HG03159 (cell line): Measurements from ENCODE around the gene MYO6.

Experiments
- ATAC-seq: cut with Tn5 transposase; IDR thresholded peaks from one replicate; pipeline ENCODE4 v1.9.1; 2021; ENCODE audit warnings: mild to moderate bottlenecking, moderate library complexity; ENCODE audit not compliant: unreplicated experiment

MYO6 gene

DNA sequence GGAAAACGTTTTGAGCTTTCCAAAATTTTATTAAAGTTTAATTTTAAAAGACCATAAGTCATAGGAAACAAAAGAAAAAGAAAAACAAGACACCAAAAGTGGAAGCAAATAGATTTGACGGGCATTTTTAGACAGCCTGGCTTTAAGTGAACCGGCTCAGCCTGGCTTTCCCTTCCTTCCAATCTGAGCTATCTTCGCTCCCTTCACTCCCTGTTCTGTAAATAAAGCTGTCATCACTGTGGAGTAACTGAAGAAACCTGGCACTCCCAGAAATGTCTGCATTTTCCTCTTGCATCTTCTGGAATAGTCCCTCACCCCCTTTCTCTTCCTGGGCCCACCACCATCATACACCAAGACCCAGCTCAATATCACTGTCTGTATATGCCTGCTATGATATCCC, 191.5 kb downstream of the MYO6 start:
- no peak for ATAC-seq

DNA sequence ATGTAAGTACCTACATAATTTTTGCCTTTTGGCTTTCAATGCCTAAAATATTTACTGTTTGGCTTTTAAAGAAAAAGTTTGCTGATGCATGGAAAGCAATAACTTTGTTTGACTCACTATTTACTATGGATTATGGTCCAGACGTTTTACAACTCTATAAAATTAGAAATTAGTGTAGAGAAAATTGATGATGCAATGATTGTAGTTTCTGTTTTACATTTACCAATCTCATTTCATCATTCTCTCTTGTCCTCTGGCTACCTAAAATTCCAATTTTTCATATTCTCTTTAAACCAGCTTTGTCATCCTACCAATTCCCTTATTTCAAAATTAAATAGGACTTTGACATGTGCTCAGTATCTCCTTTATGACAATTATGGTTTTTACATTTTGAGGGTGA, 192.5 kb downstream of the MYO6 start:
- no peak for ATAC-seq

DNA sequence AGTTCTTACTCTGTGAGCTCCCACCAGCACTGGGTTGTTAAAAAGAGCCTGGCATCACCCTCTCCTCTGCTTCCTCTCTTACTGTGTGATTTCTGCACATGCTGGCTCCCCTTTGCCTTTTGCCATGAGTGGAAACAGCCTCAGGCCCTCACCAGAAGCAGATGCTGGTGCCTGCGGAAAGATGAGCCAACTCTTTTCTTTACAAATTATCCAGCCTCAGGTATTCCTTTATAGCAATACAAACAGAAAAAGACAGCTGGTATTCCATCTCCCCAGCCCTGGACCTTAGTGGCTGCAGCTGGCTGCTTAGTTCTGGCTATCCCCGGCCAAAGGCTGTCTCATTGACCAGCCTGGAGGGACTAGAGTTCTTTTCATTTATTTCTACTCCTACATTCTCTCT, 194.3 kb downstream of the MYO6 start:
- ATAC-seq: no peak

DNA sequence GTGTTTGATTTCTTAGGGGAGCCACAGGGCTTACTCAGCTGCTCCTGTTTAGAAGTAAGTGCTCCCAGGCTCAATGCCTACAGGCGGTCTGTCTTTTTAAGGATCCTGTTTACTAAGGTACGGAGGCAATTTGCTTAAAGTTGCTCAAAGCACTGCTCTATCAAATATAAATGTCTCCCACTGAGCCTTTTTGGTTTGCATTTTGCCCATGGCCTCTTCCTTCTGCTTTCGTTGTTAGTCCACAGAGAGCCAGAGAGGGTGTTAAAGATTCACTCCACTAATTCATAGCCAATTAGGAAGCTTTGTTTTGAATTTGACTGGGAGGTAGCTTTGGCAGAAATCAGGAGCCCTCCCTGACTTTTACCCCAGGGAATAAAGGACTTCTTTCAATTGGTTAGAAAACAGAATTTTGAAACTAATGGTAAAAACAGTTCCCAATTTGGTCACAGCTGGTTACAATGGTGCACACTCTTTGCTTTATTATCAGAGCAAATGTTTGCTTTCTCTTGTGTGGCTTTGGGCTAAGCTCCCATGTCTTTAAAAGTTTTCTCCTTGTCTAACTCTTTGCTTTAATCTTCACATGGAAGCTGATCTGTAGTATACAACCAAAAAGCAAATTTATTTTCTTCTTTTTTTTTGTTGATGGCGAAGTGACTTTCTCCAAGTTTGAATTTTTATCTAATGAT, 197.2 kb downstream of the MYO6 start:
- peak; percentile 60 for ATAC-seq

DNA sequence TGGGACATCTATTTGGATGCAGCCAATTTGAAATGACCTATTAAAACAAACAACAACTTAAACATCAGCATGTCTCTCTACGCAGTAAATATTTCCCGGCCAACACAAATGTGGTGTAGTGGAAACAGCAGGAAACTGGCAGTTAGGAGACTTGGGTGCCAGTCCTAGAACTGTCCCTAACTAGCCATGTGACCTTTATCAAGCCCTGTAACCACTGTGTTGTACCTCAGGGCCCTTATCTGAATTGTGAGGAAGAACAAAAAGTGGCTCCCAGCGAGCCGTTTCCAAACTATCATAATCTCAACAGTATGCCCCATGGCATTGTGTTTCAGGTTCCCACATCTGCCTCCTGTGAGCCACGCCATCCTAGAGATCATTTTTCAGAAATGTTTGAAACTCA, 198.9 kb downstream of the MYO6 start:
- ATAC-seq: no peak

DNA sequence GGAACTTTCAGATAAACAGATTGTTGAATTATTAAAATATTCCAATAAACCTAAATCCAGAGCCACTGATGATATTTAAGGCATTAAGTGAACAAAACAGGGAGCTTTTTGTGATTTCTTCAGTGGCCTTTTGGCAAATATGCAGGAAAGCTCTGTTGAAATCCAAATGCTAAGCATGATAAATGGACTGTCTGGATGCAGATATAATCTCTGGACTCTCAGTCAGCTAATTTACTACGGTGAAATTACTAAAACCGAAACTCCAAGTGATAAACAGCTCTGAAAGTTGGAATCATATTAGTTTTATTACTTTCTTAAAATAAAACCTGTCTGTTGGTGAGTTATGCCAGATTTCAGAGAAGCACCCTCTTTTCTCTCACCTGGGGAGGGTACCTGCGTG, 203.1 kb downstream of the MYO6 start:
- no peak for ATAC-seq

DNA sequence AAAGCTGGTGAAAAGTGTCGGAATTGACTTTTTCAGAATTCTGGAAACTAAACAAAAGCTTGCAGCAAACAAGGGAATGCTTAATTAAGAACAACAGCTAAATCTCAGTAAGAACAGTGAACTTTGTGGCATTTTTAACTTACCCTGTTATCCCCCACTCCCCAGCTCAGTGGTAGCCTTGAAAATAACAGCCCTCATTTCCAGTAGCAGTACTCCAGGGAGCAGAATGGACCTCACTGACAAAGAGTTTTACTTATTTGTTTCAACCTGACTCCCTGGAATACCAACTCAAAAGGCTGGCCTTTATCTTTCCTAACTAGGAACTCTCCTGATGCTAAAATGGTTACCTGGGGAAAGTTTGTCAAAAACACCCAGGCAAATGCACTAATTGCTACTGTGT, 214.5 kb downstream of the MYO6 start:
- ATAC-seq: no peak

DNA sequence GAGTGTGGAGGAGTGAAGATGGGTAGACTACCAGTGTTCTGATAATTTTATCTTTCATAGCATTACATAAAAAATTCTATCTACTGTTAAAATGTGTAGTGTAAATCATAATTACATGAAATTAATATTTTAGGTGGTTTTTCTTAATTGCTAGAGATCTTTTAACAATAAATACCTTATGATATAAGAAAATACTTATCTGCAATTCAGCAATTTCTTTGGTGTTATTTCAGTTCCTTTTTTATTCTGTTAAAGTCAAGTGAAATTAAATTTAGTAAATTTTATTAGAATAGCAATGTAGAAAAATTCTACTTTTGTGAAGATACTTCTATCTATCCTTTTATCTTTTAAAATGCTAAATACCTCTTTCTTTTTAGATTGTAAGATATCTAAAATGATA, 219.1 kb downstream of the MYO6 start:
- ATAC-seq: no peak
